Adrenal gland (tissue), 5 donors: ENCODE results near the gene GRB14.

Experiments
- CTCF ChIP-seq, 6 experiments: fragments of 450-650 bp in 4 of 6; fragments of 200-600 bp in 2 of 6; sonication (generic) in 1 of 6; IDR thresholded peaks; 1 replicate in 5 of 6; 2 replicates in 1 of 6; pipeline versions ENCODE4 v1.5.1 to v1.8.0; 2016 to 2021; ENCODE audit warnings: antibody characterized with exemption in 6 of 6, mild to moderate bottlenecking in 2 of 6, moderate library complexity in 1 of 6
- POLR2A ChIP-seq, 2 donors: fragments of 450-650 bp; IDR thresholded peaks; one replicate each; pipeline ENCODE4 v1.6.1; 2017; ENCODE audit warnings: antibody characterized with exemption in 2 of 2, mild to moderate bottlenecking in 2 of 2, moderate library complexity in 1 of 2
- donor health status: DM: no; HTN: no; CAD: no.

- TF ChIP-seq CTCF (IDR thresholded peaks at IDR 0.05) (no peak), POLR2A (IDR thresholded peaks at IDR 0.05) (no peak)
Observed at GRCh38 chr2:164620457-164620856, 825 bp downstream of the GRB14 start.
